ENCODE data around the gene DBH.

Gene DBH

DNA sequence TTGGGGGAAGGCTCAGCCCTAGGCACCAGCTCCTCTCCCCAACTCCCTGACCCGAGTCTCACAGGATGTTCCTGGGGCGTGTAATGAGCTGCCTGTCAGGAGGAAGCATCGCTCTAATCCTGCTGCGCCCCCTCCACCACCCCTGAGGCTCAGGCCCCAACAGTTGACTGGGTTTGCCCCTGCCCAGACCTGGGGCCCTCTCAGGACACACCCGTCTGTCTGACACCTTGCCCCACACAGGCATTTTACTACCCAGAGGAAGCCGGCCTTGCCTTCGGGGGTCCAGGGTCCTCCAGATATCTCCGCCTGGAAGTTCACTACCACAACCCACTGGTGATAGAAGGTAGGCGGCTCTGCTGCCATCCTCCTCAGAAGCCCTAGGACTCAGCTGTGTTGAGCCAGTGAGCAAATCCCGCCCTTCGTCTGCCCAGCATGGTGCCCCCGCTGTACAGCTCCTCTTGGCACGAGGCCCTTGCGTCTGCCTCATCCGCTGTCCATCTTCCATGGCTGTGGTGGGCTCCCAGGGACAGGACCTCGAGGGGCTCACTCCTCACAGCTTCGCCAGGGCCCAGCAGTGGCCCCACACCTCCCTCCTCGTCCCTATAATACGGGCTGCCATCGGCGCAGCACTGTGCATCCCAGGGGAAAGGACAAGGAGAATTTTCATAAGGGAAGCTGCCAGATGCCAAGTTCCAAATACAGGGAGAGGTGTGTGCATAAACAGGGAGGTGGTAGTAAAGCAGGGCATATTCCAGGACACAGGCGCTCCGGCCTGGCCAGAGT lies 8.0 kb downstream of the DBH start:
- no peak for DNase-seq (ENCODE audit: low spot score)

DNA sequence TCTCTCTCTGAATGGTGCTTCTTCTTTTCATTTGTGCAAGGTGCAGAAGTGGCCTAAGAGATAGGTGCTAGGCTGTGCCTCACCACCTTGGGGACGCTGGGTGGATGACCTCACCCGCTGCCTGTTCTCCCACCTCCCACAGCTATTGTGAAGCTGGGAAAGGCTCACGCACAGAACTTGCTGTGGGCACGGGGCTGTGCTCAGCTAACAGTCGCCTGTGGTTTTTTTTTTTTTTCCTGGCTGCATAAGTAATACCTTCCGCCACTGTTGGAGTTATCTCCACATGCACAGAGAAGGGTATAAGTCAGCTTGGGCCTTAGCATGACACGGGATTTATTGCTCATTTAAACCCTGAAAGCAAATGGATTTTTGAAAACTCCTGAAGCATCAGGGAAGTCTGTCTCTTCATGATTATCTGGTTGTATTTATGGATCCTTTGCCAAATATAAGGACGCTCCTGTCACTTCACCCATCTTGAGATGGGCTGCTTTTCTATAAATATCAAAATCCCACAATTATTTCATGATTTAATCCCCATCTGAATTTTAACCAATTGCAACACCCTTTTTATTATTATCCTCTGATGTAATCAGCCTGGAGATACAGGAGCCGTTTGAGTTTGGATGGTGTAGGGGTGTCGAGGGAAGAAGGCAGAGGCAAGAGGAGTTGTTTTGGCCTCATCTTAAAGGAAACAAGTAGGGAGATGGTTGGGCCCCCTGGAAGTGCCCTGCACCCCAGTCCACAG lies 9.0 kb downstream of the DBH start:
- no peak for DNase-seq (ENCODE audit: low spot score)

DNA sequence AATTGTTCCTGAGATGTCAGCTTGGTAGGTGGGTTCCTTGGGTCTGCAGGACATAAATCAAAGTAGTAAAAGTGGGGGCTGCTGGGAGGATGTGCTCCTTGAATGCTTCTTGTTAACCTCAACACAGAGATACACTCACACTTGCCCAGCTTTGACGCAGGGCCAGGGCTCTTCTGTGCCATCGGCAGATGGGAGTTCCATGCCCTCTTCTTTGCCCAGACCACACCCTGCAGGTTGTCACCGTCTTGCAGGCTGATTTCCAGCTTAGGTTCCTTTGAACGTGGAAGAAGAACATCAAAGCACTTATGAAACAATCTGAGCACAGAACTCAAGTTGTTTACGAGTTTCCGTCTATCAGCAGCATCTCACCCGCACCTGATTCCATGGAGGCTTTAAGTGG lies 11.0 kb downstream of the DBH start:
- no peak for DNase-seq (ENCODE audit: low spot score)

DNA sequence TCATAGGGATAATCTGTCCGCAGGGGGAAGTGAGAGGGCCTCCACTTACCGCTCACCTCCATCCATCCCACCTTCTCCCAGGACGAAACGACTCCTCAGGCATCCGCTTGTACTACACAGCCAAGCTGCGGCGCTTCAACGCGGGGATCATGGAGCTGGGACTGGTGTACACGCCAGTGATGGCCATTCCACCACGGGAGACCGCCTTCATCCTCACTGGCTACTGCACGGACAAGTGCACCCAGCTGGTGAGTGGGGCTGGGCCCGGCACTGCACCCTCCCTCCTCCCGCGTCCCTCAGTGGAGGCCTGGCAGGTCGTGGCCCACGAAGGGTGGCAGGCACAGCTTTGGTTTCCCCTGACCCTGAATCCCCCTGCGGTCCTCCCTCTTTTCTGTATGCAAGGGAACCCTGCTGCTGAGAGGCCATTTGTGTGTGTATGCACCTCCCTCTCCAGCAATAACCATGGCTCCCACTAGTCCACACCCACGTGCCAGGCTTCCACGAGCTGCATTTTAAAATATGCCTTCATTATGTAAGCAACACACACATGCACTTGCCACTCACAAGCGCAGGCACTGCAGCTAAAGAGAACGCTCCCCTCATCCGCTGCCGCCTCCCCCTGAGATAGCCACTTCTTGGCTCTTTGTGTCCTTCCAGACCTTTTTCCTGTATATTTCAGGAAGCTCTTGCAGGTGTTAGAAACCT lies 11.8 kb downstream of the DBH start:
- no peak for DNase-seq (ENCODE audit: low spot score)

DNA sequence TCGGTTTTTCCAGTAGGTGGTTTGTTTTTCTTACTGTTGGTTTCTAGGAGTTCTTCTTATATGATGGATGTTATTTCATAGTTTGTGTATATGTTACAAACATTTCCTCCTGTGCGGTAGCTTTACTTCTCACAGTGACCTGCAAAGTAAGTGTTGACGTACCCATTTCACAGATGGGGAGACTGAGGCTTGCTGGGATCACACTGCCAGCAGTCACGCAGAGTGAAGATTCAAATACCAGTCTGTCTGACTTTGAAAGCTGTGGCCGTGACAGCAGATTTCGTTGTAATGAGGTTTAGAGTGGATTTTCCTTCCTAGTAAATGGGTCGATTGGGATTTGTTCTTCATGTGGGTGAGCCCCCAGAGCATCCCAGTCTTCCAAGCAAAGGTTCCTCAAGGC lies 13.0 kb downstream of the DBH start:
- no peak for DNase-seq (ENCODE audit: low spot score)

DNA sequence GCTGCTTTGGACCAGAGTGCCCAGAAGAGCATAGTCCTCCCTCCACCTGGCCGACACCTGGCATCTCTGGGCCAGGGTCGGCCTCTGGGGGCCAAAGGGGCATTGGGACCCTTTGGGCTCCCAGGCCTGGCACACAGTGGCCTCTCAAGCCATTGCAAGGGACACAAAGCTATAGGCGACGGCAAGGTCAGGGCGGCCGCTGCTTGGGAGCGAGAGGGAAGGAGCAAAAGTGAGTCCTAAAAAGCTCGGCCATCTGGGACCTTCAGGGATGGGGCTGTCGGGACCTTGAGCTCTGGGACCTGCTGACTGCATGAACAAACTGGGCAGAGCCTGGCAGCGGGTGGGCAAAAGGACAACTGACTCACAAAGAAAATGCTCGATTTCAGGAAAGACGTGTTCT lies 13.9 kb downstream of the DBH start:
- DNase-seq (ENCODE audit: low spot score): no peak

DNA sequence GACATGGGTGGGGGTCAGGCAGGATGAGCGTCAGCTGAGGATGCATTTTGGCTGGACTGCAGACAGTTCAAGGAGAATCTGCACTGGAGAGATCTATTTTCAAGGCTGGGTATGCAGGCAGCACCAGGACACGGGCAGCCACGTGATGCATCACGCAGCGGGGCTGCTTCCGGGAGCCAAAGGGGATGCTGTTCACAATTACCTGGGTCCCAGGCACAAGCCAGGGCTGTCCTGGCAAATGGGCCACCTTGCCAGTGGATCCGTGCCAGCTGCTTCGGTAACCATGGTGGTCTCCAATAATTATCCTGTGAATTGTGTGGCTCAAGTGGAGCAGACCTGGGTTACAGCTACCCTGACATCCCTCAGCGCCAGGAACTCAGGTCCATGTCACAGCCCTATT lies 17.5 kb downstream of the DBH start:
- DNase-seq (ENCODE audit: low spot score): no peak

DNA sequence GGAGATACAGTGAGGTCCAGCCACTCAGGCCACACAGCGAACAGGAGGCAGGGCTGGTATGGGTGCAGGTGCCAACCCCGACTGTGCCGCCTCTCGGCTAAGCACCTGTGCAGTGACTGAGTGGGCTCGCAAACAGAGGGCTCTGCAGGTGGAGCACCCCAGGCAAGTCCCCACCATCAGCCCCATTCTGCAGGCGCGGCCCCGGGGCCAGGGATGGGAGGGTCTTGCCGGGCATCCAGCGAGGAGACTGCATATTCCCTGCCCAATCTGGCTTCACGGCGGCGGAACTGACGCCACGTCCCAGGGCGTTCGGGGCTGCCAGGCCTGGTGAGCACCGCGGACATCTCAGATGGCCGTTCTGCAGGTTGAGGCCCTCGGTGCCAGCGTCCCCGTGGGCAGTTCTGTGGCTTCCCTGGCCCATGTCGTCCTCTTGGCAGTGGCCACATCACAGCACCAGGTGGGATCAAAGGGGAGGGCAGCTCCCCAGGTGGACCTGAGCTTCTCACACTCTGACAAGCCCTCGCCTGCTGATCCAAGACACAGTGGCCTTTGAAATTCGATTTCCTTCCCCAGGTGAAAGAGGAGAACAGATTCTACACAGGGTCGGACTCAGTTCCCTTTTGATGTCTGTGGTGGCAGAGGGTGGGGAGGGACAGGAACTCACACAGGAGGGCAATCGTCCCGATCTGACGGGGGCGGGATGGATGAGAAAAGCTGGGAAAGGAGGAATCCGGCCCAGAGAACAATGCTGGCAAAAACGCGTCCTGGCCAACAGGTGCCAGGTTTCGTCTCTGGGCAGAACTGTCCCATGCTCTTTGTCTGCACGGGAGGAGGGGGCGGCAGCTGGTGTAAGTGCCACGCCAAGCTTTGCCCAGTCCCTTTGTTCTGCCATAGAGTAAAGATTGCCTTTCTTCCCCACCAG lies 18.8 kb downstream of the DBH start:
- no peak for DNase-seq (ENCODE audit: low spot score)

DNA sequence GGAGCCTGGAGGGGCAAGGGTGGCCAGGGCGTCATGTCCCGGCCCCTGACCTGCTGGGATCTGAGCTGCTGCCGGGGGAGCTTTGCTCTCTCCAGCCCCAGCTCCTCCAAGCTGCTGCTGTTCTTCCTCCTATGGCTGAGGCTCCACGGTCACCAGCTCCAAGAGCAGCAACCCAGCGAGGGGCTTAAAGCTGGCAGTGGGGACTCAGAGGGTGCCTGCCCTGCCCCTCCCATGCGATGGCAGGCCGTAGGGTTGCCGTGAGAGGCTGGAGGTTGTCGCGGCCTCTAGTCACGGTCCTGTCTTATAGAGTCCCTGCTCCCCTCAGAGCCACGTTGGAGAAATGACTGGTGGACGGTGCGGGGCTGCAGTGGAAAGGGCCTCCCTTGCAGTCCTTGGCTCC lies 19.5 kb downstream of the DBH start:
- no peak for DNase-seq (ENCODE audit: low spot score)

DNA sequence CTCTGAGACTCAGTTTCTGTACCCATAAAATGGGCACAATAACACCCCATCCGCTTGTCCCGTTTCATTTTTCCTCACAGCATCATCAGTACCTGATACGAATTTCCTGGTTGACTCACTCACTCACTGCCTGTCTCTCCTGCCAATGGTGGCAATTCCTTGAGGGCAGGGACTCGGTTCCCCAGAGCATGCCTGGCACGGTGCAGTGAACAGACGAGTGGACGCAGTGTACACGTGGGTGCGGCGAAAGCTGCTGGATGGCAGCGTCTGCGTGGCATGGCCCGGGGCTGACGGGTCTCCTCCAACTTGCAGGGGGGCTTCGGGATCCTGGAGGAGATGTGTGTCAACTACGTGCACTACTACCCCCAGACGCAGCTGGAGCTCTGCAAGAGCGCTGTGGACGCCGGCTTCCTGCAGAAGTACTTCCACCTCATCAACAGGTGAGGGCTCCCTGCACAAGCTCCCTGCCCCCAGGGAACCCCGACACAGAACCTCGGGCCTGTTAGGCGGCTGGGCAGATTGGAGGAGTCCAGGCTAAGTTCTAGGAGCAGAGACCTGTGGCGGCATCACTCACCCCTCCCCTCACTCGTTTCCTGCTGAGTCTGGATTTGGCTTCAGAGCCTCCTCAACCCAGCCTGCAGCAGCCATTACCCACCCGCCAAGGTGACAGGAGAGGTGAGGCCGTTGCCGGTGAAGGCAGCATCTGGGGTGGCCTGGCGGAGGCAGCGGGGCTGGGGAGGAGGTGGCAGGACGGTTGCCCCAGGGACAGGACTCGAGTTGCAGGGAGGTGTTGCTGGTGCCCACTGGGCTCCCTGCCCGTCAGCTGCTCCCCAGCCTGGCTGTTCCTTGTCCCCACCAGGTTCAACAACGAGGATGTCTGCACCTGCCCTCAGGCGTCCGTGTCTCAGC lies 20.3 kb downstream of the DBH start:
- no peak for DNase-seq (ENCODE audit: low spot score)

DNA sequence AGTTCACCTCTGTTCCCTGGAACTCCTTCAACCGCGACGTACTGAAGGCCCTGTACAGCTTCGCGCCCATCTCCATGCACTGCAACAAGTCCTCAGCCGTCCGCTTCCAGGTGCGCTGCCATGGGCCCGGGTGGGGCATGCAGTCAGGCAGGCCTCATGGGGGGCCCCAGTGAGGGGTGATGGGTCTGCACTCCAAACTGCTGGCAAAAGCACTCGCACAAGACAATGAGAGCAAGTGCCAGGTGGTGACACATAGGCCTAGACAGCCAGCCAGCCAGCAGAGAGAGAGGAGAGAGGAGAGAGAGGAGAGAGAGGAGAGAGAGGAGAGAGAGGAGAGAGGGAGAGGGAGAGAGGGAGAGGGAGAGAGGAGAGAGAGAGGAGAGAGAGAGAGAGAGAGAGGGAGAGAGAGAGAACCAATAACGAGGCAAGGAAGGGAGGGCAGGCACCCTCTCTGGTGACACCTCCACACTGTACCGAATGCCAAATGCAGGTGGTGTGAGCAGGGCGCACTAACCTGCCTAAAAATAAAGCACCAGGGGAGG lies 21.0 kb downstream of the DBH start:
- DNase-seq (ENCODE audit: low spot score): no peak

DNA sequence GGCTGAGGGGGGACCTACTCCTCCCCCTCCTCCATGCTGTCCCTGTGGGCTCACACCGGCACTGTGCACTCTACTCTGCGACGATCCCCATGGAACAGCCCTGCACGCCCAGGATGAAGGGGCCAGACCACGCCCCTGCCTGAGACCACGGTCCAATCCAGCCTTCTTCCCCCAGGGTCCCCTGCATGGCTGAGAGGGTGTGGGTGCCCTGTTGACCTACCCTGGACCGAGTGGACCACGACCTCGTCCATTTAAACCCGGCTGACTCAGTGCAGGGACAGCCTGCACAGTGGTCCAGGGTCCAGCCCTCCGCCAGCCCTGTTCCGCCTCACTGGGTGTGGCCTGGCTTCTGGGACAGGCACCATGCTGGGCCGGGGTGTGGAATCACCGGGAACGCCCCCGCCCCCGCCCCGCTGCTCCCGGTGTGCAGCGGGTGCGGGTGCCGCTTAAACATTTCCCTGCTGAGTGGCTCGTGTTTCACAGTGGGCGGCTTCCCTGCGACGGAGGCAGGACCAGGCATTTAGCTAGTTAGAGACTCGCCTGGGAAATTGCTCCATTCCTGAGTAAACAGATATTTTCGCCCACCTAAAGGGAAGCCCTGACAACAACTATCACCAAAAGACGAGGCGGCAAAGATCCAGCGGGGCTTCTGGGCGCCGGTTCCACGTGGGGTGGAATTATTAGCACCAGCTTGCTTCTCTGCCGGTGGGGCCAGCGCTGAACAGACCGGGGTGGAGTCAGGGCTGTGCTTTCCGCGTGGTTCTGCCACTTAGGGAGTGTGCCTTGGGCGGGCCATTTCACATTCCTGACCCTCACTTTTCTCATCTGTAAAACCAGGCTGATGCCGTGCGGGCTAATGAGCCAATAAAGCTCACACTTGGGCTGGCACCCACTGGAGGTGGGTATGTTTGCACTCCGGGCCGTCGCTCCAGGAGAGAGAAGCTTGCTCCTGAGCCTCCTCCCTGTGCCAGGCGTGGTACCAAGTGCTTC lies 22.6 kb downstream of the DBH start:
- peak; percentile 89 for DNase-seq (ENCODE audit: low spot score)

DNA sequence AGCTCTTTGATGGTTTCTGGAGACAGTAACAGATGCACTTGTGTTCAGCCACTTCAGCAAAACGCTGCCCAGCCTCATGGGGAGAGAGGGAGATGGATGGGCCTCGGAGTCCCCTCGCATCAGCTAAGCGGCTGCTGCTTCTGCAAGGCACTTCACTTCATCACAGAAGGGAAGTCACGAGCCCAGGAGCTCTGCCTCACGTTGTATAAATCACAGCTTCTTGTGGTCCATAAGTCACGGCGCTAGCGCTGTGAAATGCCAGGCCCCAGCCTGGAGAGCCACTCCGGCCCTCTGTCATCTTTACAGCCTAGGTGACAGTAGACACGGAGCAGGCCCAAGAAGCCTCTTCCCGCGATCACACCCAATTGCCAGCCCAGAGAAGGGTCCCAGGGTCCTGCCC lies 23.4 kb downstream of the DBH start:
- no peak for DNase-seq (ENCODE audit: low spot score)

DNA sequence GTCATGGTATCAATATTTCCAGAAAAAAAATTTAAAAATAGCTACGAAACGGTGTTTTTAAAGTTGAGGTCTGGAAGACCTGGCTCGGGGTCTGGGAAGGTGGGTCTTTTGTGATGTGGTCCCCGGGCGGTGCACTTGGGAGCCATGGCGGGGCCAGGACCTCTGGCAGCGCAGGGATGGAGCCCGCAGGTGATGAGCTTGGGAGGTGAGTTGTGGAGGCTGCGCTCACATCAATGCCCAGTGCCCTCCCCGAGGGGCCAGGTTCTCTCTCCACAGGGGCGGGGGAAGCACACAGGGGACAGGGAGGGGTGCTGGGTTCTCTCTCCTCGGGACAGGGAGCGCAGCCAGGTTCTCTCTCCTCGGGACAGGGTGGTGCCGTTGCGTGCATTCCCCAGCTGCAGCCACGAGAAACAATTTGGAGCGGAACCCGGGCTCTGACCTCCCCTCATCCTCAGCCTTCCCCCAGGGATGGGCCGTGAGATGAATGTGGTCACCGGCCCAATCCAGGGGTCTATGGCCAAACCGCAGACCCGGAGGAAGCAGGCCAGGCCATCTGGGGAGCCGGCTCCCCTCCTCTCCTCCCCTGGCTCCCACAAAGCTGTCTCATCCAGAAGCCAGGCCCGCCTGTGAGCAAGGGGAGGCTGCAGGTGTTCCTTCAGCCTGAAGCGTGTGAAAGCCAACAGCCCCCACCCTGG lies 25.8 kb downstream of the DBH start:
- no peak for DNase-seq (ENCODE audit: low spot score)

DNA sequence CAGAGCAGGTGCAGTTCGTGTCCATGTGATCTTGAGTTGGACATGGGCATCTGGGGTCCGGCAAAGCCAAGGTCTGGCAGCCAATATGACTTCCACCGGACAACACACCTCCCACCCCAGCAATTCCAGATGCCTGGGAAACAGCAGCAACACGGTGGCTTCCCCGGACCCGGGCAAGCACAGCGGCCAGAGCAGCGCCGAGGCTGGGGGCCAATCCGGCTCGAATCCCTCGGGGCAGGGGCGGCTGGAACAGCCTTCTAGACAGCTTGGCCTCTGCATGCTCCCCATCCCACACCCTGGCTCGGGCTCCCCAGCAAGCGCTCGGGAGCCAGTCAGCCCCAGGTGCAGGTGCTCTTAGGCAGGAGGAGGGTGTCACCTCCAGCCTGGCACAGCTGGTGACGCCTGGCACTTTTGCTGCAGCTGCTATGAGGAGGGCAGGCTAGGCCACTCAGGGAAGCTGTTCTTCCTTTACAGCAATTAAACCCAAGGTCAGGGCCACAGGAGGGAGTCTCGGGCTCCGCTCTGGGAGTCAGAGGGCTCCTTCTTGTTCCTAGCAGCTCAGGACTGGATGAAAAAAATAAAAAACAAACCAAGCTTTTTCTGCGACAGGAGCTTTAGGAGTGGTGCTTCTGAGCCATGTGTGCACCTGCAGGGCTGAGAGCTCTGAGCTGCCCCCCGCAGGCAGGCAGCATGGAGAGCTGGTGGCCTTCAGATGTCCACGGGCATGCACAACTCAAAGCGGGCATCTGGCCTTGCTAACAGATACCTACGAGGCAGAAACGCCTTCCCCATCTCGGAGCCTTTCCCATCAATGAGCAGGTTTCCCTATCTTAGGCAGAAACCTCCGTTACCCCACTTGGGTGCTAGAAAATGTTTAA lies 28.2 kb downstream of the DBH start:
- no peak for DNase-seq (ENCODE audit: low spot score)

DNA sequence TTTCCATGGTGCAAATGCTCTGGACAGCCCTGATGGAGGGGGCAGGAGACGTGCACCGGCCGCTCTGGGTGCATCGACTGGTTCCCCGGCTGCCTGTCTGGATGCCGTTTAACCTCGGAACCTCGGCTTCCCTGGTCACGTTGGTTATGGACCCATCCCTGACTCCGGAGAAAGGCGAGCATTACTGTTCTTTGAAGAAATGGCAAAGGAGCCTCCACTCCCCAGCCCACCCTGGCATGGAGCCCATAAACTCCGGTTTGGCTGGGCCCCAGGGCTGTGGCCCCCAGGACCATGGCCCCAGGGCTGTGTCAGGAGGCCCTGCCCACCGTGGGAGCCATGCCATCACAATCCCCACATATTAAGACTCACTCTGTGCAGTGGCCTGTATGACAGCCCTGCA lies 28.9 kb downstream of the DBH start:
- no peak for DNase-seq (ENCODE audit: low spot score)

DNA sequence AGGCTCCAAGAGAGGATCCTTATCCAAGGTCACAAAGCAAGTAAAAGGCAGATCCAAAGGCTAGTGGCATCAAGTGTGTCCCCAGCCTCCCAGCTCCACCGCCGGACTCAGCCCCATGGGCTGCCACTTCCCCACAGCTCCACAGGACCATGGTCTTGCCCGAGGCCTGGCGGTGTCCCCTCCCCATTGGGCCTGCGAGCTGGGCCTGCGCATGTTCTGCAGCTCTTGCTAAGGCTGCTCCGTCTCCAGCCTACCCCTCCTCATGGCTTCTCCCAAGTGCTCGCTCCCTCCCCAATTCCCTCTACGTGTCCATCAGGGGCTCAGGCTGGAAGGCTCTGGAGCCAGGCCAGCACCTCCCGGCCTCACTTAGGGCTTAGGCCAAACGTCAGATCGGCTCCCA lies 29.4 kb downstream of the DBH start:
- DNase-seq (ENCODE audit: low spot score): no peak

DNA sequence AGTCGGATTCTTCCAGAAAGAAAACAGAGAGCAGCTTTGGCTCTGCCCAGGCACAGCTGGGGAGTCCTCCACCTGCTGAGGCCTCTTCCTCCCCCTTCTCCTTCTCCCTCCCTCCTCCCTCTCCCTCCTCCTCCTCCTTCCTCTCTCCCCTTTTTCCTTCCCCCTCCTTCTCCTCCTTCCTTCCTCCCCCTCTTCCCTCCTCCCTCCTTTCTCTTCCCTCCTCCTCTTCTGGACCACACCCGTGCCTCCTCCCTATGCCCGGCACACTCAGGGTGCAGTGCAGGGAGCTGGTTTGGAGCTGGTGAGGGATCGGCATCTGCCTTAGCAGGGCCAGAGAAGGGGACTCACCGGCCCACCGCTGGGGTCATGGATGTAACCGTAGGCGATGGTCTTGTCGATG lies 30.2 kb downstream of the DBH start:
- DNase-seq (ENCODE audit: low spot score): no peak

All from HuH-7 (cell line).